Ishikawa (cell line): ENCODE results near the gene SLC30A10.

Experiments
- CEBPB ChIP-seq: IDR thresholded peaks from 2 replicates; pipeline ENCODE4 v1.6.1; 2012
- CREB1 ChIP-seq: IDR thresholded peaks from 2 replicates; pipeline ENCODE4 v1.6.1; 2012; ENCODE audit warnings: low read depth
- EGR1 ChIP-seq: IDR thresholded peaks from 2 replicates; pipeline ENCODE4 v1.6.1; 2012
- EP300 ChIP-seq: IDR thresholded peaks from 2 replicates; pipeline ENCODE4 v1.6.1; 2012; ENCODE audit warnings: borderline replicate concordance
- FOXM1 ChIP-seq: IDR thresholded peaks from 2 replicates; pipeline ENCODE4 v1.6.1; 2012; ENCODE audit warnings: low read depth, borderline replicate concordance
- MAX ChIP-seq: IDR thresholded peaks from 2 replicates; pipeline ENCODE4 v1.6.1; 2012
- NFIC ChIP-seq: IDR thresholded peaks from 2 replicates; pipeline ENCODE4 v1.6.1; 2012
- RAD21 ChIP-seq: IDR thresholded peaks from 2 replicates; pipeline ENCODE4 v1.6.1; 2012; ENCODE audit warnings: low read depth
- REST ChIP-seq: IDR thresholded peaks from 2 replicates; pipeline ENCODE4 v1.6.1; 2012; ENCODE audit warnings: low read depth, mild to moderate bottlenecking
- TAF1 ChIP-seq: IDR thresholded peaks from 2 replicates; pipeline ENCODE4 v1.6.1; 2012; ENCODE audit warnings: low read depth, mild to moderate bottlenecking
- TCF12 ChIP-seq: IDR thresholded peaks from 2 replicates; pipeline ENCODE4 v1.6.1; 2012; ENCODE audit warnings: low read depth
- TEAD4 ChIP-seq: IDR thresholded peaks from 2 replicates; pipeline ENCODE4 v1.6.1; 2012
- USF1 ChIP-seq: IDR thresholded peaks from 2 replicates; pipeline ENCODE4 v1.6.1; 2012
- YY1 ChIP-seq: IDR thresholded peaks from 2 replicates; pipeline ENCODE4 v1.6.1; 2012; ENCODE audit warnings: low read depth
- ZBTB7A ChIP-seq: IDR thresholded peaks from 2 replicates; pipeline ENCODE4 v1.6.1; 2012; ENCODE audit warnings: low read depth

The SLC30A10 gene

GRCh38 chr1:219883400-219884332 lies 44.7 kb downstream of the SLC30A10 start:
- TF ChIP-seq RAD21, result no peak
- TF ChIP-seq REST, result no peak
- no peak for TF ChIP-seq CEBPB
- no peak for TF ChIP-seq CREB1
- no peak for TF ChIP-seq FOXM1
- no peak for TF ChIP-seq YY1
- no peak for TF ChIP-seq USF1
- TF ChIP-seq MAX, result no peak
- no peak for TF ChIP-seq TAF1
- no peak for TF ChIP-seq TCF12
- no peak for TF ChIP-seq EGR1
- no peak for TF ChIP-seq NFIC
- no peak for TF ChIP-seq TEAD4
- TF ChIP-seq ZBTB7A, result no peak

GRCh38 chr1:219882755-219883154 lies 45.6 kb downstream of the SLC30A10 start:
- no peak for TF ChIP-seq YY1
- no peak for TF ChIP-seq NFIC
- TF ChIP-seq FOXM1, result no peak
- TF ChIP-seq EGR1, result no peak
- no peak for TF ChIP-seq MAX
- TF ChIP-seq RAD21, result no peak
- no peak for TF ChIP-seq CREB1
- TF ChIP-seq TCF12, result no peak

- TF ChIP-seq ZBTB7A (no peak), USF1 (no peak), MAX (no peak), TAF1 (no peak), CEBPB (no peak), EGR1 (no peak), EP300 (no peak), RAD21 (no peak), TEAD4 (no peak), FOXM1 (no peak), CREB1 (no peak), YY1 (no peak), TCF12 (no peak), REST (no peak), NFIC (no peak)
Measured at GRCh38 chr1:219882096-219882495, 46.3 kb downstream of the SLC30A10 start.

- TF ChIP-seq RAD21 (no peak), TEAD4 (no peak), YY1 (no peak), TAF1 (no peak), FOXM1 (no peak), TCF12 (no peak), NFIC (no peak), CREB1 (no peak)
Measured at GRCh38 chr1:219880765-219881457, 47.4 kb downstream of the SLC30A10 start.

- no peak for TF ChIP-seq MAX
- TF ChIP-seq RAD21, result peak; percentile 53
- TF ChIP-seq TEAD4, result no peak
Measured at GRCh38 chr1:219876798-219877209, 51.6 kb downstream of the SLC30A10 start.
